H9 (cell line): ENCODE results near the gene ZNF280D. TPM values are rescaled to one million over a fixed set of nuclear protein-coding genes. Genes with fewer than 3 reads are reported as not detected.

Experiments
- DNase-seq: peaks from one replicate; pipeline ENCODE4 v3.0.0-alpha.2; 2017
- H2AFZ ChIP-seq: one replicate; pipeline ENCODE4 v1.6.1; 2013; ENCODE audit warnings: mild to moderate bottlenecking, low read length, control low read depth, moderate library complexity
- H2AK5ac ChIP-seq: 2 replicates; pipeline ENCODE4 v1.6.1; 2013; ENCODE audit warnings: low read length, control low read depth, mixed read lengths; ENCODE audit not compliant: insufficient read length
- H2BK120ac ChIP-seq: one replicate; pipeline ENCODE4 v1.6.1; 2013; ENCODE audit warnings: low read depth, mild to moderate bottlenecking, low read length, control low read depth, inconsistent platforms; ENCODE audit not compliant: poor library complexity, severe bottlenecking
- H2BK12ac ChIP-seq: 2 replicates; pipeline ENCODE4 v1.6.1; 2013; ENCODE audit warnings: low read length, control low read depth, mixed read lengths, low read depth; ENCODE audit not compliant: insufficient read length
- H2BK15ac ChIP-seq: 2 replicates; pipeline ENCODE4 v1.6.1; 2013; ENCODE audit warnings: low read depth, low read length, control low read depth
- H2BK20ac ChIP-seq: one replicate; pipeline ENCODE4 v1.6.1; 2013; ENCODE audit warnings: low read depth, mild to moderate bottlenecking, low read length, control low read depth, inconsistent platforms; ENCODE audit not compliant: poor library complexity, severe bottlenecking
- H2BK5ac ChIP-seq: 2 replicates; pipeline ENCODE4 v1.6.1; 2013; ENCODE audit warnings: low read length, control low read depth, mixed read lengths; ENCODE audit not compliant: insufficient read length
- H3K14ac ChIP-seq: 2 replicates; pipeline ENCODE4 v1.6.1; 2013; ENCODE audit warnings: low read length, control low read depth; ENCODE audit not compliant: insufficient read depth
- H3K18ac ChIP-seq: 2 replicates; pipeline ENCODE4 v1.6.1; 2013; ENCODE audit warnings: low read depth, mild to moderate bottlenecking, mixed read lengths, low read length, control low read depth; ENCODE audit not compliant: insufficient read length
- H3K23ac ChIP-seq: 2 replicates; pipeline ENCODE4 v1.6.1; 2013; ENCODE audit warnings: low read length, control low read depth, mixed read lengths, low read depth; ENCODE audit not compliant: insufficient read length
- H3K23me2 ChIP-seq: 2 replicates; pipeline ENCODE4 v1.6.1; 2013; ENCODE audit warnings: low read depth, mild to moderate bottlenecking, mixed read lengths, low read length, control low read depth; ENCODE audit not compliant: insufficient read length, poor library complexity, severe bottlenecking
- H3K27ac ChIP-seq: 2 replicates; pipeline ENCODE4 v1.5.1; 2013; ENCODE audit warnings: low read length, control low read depth, mixed read lengths, low read depth; ENCODE audit not compliant: insufficient read length
- H3K27me3 ChIP-seq: 2 replicates; pipeline ENCODE4 v1.6.1; 2013; ENCODE audit warnings: low read length, control low read depth, inconsistent platforms; ENCODE audit not compliant: insufficient read depth
- H3K4ac ChIP-seq: 2 replicates; pipeline ENCODE4 v1.6.1; 2013; ENCODE audit warnings: low read depth, mild to moderate bottlenecking, control low read depth, inconsistent platforms, low read length, moderate library complexity
- H3K4me1 ChIP-seq: 2 replicates; pipeline ENCODE4 v1.6.1; 2013; ENCODE audit warnings: low read length, control low read depth, inconsistent platforms; ENCODE audit not compliant: insufficient read depth
- H3K4me2 ChIP-seq: 2 replicates; pipeline ENCODE4 v1.6.1; 2013; ENCODE audit warnings: low read length, control low read depth, mixed read lengths; ENCODE audit not compliant: insufficient read length, insufficient read depth
- H3K56ac ChIP-seq: 2 replicates; pipeline ENCODE4 v1.6.1; 2013; ENCODE audit warnings: low read depth, mild to moderate bottlenecking, mixed read lengths, low read length, control low read depth; ENCODE audit not compliant: insufficient read length
- H3K79me1 ChIP-seq: 2 replicates; pipeline ENCODE4 v1.6.1; 2013; ENCODE audit warnings: low read depth, mild to moderate bottlenecking, moderate library complexity, low read length, control low read depth, inconsistent platforms; ENCODE audit not compliant: insufficient read depth, poor library complexity, severe bottlenecking
- H3K79me2 ChIP-seq: 2 replicates; pipeline ENCODE4 v1.6.1; 2013; ENCODE audit warnings: low read length, control low read depth, inconsistent platforms; ENCODE audit not compliant: insufficient read depth
- H3K9ac ChIP-seq: 2 replicates; pipeline ENCODE4 v1.6.1; 2013; ENCODE audit warnings: low read length, control low read depth, mixed read lengths; ENCODE audit not compliant: insufficient read length; ENCODE audit errors: extremely low read depth
- H3K9me3 ChIP-seq: one replicate; pipeline ENCODE4 v1.6.1; 2013; ENCODE audit warnings: low read depth, low read length, inconsistent platforms; ENCODE audit not compliant: control insufficient read depth
- H3T11ph ChIP-seq: one replicate; pipeline ENCODE4 v1.6.1; 2013; ENCODE audit warnings: mild to moderate bottlenecking, low read length, control low read depth, inconsistent platforms
- H4K20me1 ChIP-seq: one replicate; pipeline ENCODE4 v1.6.1; 2013; ENCODE audit not compliant: control insufficient read depth, insufficient read length, insufficient read depth
- H4K5ac ChIP-seq: 2 replicates; pipeline ENCODE4 v1.6.1; 2013; ENCODE audit warnings: low read depth, mild to moderate bottlenecking, mixed read lengths, low read length, control low read depth; ENCODE audit not compliant: insufficient read length
- H4K8ac ChIP-seq: replicated peaks from 2 replicates; pipeline ENCODE4 v1.6.1; 2013; ENCODE audit warnings: low read length, control low read depth, mixed read lengths, low read depth; ENCODE audit not compliant: insufficient read length
- H4K91ac ChIP-seq: 2 replicates; pipeline ENCODE4 v1.6.1; 2013; ENCODE audit warnings: low read depth, mild to moderate bottlenecking, moderate library complexity, mixed read lengths, low read length, control low read depth; ENCODE audit not compliant: insufficient read length
- H3K27ac Mint-ChIP-seq, 3 experiments: 2 replicates in 2 of 3; 3 replicates in 1 of 3; pipeline ENCODE4 v1.8.0; 2020 to 2021; ENCODE audit warnings: mixed read lengths in 3 of 3, mild to moderate bottlenecking in 1 of 3, moderate library complexity in 1 of 3
- H3K27me3 Mint-ChIP-seq: 2 replicates; pipeline ENCODE4 v1.8.0; 2021; ENCODE audit warnings: low read depth, mild to moderate bottlenecking, moderate library complexity, mixed read lengths
- H3K36me3 Mint-ChIP-seq, 3 experiments: 2 replicates in 2 of 3; 3 replicates in 1 of 3; pipeline ENCODE4 v1.8.0; 2020 to 2021; ENCODE audit warnings: low read depth in 3 of 3, mixed read lengths in 3 of 3; ENCODE audit not compliant: insufficient read depth in 1 of 3
- H3K4me1 Mint-ChIP-seq, 2 experiments: 2 replicates each; pipeline ENCODE4 v1.8.0; 2020; ENCODE audit warnings: mixed read lengths in 2 of 2
- H3K4me3 Mint-ChIP-seq, 2 experiments: 2 replicates in 1 of 2; 3 replicates in 1 of 2; pipeline ENCODE4 v1.8.0; 2020 to 2021; ENCODE audit warnings: mild to moderate bottlenecking in 2 of 2, mixed read lengths in 2 of 2, moderate library complexity in 1 of 2
- H3K9me3 Mint-ChIP-seq, 2 experiments: 2 replicates in 1 of 2; 3 replicates in 1 of 2; pipeline ENCODE4 v1.8.0; 2020; ENCODE audit warnings: mild to moderate bottlenecking in 2 of 2, mixed read lengths in 2 of 2, moderate library complexity in 1 of 2
- WGBS: extraction: QIAGEN DNeasy Blood & Tissue Kit; methylation state at CpG from one replicate; pipeline ENCODE4 v1.1.7; 2013; ENCODE audit warnings: missing lambda C conversion rate, low lambda C conversion rate, mixed read lengths; ENCODE audit not compliant: insufficient read length; ENCODE audit errors: extremely low coverage; 5-methylcytosine and 5-hydroxymethylcytosine counted together
- total RNA-seq: library from RNA; stranded (reverse); gene quantifications from 2 replicates; pipeline ENCODE4 v1.2.1, GENCODE V29; 2021
- TF ChIP-seq, protein P1 (sequence below): fragments of 200-600 bp; sonication (generic); conservative IDR thresholded peaks from 3 replicates; pipeline ENCODE4 v1.8.0; 2021; ENCODE audit warnings: antibody characterized with exemption, mild to moderate bottlenecking

Gene ZNF280D
- total RNA-seq, 1 experiment from 2014 or later = 5.7 TPM

GRCh38 chr15:56763141-56763895 lies 30.0 kb upstream of the ZNF280D start:
- Histone ChIP-seq H3K79me2 (no peaks in the 10 kb centered on the region), H2BK5ac (no peak overlapping the region), H3K56ac (no peak overlapping the region), H3K23me2 (no peaks in the 10 kb centered on the region), H2BK15ac (no peak overlapping the region), H4K5ac (no peak overlapping the region), H4K91ac (no peak overlapping the region), H3T11ph (no peak overlapping the region), H3K23ac (no peak overlapping the region), H3K27me3 (no peaks in the 10 kb centered on the region), H3K18ac (no peak overlapping the region), H3K27ac (no peak overlapping the region), H2AK5ac (no peak overlapping the region), H3K4ac (no peak overlapping the region), H3K14ac (no peak overlapping the region), H4K20me1 (no peaks in the 10 kb centered on the region), H3K9me3 (no peaks in the 10 kb centered on the region), H3K4me1 (no peaks in the 10 kb centered on the region; the same call in 1 of the 2 replicates), H4K8ac (no peak overlapping the region), H2BK120ac (no peak overlapping the region), H3K4me2 (no peak overlapping the region), H3K9ac (no peak overlapping the region), H2AFZ (no peak overlapping the region), H3K79me1 (no peaks in the 10 kb centered on the region), H2BK12ac (no peak overlapping the region), H2BK20ac (no peak overlapping the region)
- TF ChIP-seq, protein P1, sequence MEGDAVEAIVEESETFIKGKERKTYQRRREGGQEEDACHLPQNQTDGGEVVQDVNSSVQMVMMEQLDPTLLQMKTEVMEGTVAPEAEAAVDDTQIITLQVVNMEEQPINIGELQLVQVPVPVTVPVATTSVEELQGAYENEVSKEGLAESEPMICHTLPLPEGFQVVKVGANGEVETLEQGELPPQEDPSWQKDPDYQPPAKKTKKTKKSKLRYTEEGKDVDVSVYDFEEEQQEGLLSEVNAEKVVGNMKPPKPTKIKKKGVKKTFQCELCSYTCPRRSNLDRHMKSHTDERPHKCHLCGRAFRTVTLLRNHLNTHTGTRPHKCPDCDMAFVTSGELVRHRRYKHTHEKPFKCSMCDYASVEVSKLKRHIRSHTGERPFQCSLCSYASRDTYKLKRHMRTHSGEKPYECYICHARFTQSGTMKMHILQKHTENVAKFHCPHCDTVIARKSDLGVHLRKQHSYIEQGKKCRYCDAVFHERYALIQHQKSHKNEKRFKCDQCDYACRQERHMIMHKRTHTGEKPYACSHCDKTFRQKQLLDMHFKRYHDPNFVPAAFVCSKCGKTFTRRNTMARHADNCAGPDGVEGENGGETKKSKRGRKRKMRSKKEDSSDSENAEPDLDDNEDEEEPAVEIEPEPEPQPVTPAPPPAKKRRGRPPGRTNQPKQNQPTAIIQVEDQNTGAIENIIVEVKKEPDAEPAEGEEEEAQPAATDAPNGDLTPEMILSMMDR = no peak
- Mint-ChIP-seq H3K27me3 (no peaks in the 10 kb centered on the region; the same call in 1 of the 2 replicates), H3K27ac (no peak overlapping the region), H3K9me3 (no peaks in the 10 kb centered on the region), H3K36me3 (no peaks in the 10 kb centered on the region), H3K4me1 (peaks cover 8 to 9% of the 10 kb centered on the region in 2 experiments; a peak in 3 of 4 replicates), H3K4me3 (no peak overlapping the region)
- WGBS = no CpG with 5 or more reads among the region's 1 CpG
- no peak for DNase-seq
